Measurements from ENCODE around the gene MARS1. TPM values are rescaled to one million over a fixed set of nuclear protein-coding genes. Genes with fewer than 3 reads are reported as not detected.
A peak's percentile ranks its signal among the peaks of the same experiment; 100 is the strongest.
"Not testable (repeated sequence)": the region's sequence is repeated elsewhere in the genome, so short reads cannot be mapped to it uniquely, and the experiment has no call there.

MARS1 gene
- total and polyA plus RNA-seq, 9 donors: 82.0 to 99.3 (median 91.0) TPM

GRCh38 chr12:57489157-57489641 is 1.3 kb downstream of the MARS1 start:
- H3K4me3 ChIP-seq (ENCODE audit: low read length): peak overlapping the region; percentile 87
- H3K27ac ChIP-seq (ENCODE audit: low read length): no peak overlapping the region
- DNase-seq: no peak
- peaks cover 15% of the 10 kb centered on the region for H3K4me1 ChIP-seq (ENCODE audit: control insufficient read depth, insufficient read depth, low read length)
- H3K9me3 ChIP-seq (replicated peaks; ENCODE audit: control insufficient read depth, low read depth, low read length): no peaks in the 10 kb centered on the region
- peaks cover 33% of the 10 kb centered on the region for H3K36me3 ChIP-seq (ENCODE audit: control insufficient read depth, insufficient read depth, low read length)
- H3K27me3 ChIP-seq (ENCODE audit: control insufficient read depth, insufficient read depth, low read length): no peaks in the 10 kb centered on the region
- 62% methylated on average over 2 of the region's 5 CpGs for WGBS (ENCODE audit: insufficient coverage)

- Histone ChIP-seq H3K27ac (ENCODE audit: low read length) (no peak overlapping the region), H3K9me3 (replicated peaks; ENCODE audit: control insufficient read depth, low read depth, low read length) (no peaks in the 10 kb centered on the region), H3K27me3 (ENCODE audit: control insufficient read depth, insufficient read depth, low read length) (no peaks in the 10 kb centered on the region), H3K36me3 (ENCODE audit: control insufficient read depth, insufficient read depth, low read length) (peaks cover 33% of the 10 kb centered on the region), H3K4me1 (ENCODE audit: control insufficient read depth, insufficient read depth, low read length) (peaks cover 15% of the 10 kb centered on the region), H3K4me3 (ENCODE audit: low read length) (no peak overlapping the region)
- WGBS (ENCODE audit: insufficient coverage): 100% methylated on average over 3 of the region's 4 CpGs
- no peak for DNase-seq
Observed at GRCh38 chr12:57490126-57490525, 2.3 kb downstream of the MARS1 start.

- Histone ChIP-seq H3K4me3 (ENCODE audit: low read length) (no peak overlapping the region), H3K36me3 (ENCODE audit: control insufficient read depth, insufficient read depth, low read length) (peaks cover 39% of the 10 kb centered on the region), H3K27me3 (ENCODE audit: control insufficient read depth, insufficient read depth, low read length) (no peaks in the 10 kb centered on the region), H3K4me1 (ENCODE audit: control insufficient read depth, insufficient read depth, low read length) (peaks cover 15% of the 10 kb centered on the region), H3K27ac (ENCODE audit: low read length) (no peak overlapping the region), H3K9me3 (replicated peaks; ENCODE audit: control insufficient read depth, low read depth, low read length) (no peaks in the 10 kb centered on the region)
- no peak for DNase-seq
- 90% methylated on average over 8 of the region's 15 CpGs for WGBS (ENCODE audit: insufficient coverage)
Observed at GRCh38 chr12:57491393-57492280, 3.8 kb downstream of the MARS1 start.

- peaks cover 49% of the 10 kb centered on the region for H3K36me3 ChIP-seq (ENCODE audit: control insufficient read depth, insufficient read depth, low read length)
- not testable (repeated sequence) for H3K4me1 ChIP-seq (ENCODE audit: control insufficient read depth, insufficient read depth, low read length); DNase-seq; H3K9me3 ChIP-seq (replicated peaks; ENCODE audit: control insufficient read depth, low read depth, low read length); H3K27ac ChIP-seq (ENCODE audit: low read length); H3K4me3 ChIP-seq (ENCODE audit: low read length); H3K27me3 ChIP-seq (ENCODE audit: control insufficient read depth, insufficient read depth, low read length)
- WGBS (ENCODE audit: insufficient coverage): 96% methylated on average over 25 of the region's 48 CpGs
Observed at GRCh38 chr12:57495051-57495701, 7.3 kb downstream of the MARS1 start.

- H3K36me3 ChIP-seq (ENCODE audit: control insufficient read depth, insufficient read depth, low read length): peaks cover 48% of the 10 kb centered on the region
- DNase-seq: no peak
- no peaks in the 10 kb centered on the region for H3K4me1 ChIP-seq (ENCODE audit: control insufficient read depth, insufficient read depth, low read length)
- no peak overlapping the region for H3K27ac ChIP-seq (ENCODE audit: low read length)
- H3K27me3 ChIP-seq (ENCODE audit: control insufficient read depth, insufficient read depth, low read length): no peaks in the 10 kb centered on the region
- no peak overlapping the region for H3K4me3 ChIP-seq (ENCODE audit: low read length)
- H3K9me3 ChIP-seq (replicated peaks; ENCODE audit: control insufficient read depth, low read depth, low read length): no peaks in the 10 kb centered on the region
Observed at GRCh38 chr12:57496822-57497221, 9.0 kb downstream of the MARS1 start.

- no peaks in the 10 kb centered on the region for H3K27me3 ChIP-seq (ENCODE audit: control insufficient read depth, insufficient read depth, low read length)
- H3K27ac ChIP-seq (ENCODE audit: low read length): no peak overlapping the region
- H3K4me1 ChIP-seq (ENCODE audit: control insufficient read depth, insufficient read depth, low read length): no peaks in the 10 kb centered on the region
- no peak for DNase-seq
- H3K9me3 ChIP-seq (replicated peaks; ENCODE audit: control insufficient read depth, low read depth, low read length): no peaks in the 10 kb centered on the region
- H3K4me3 ChIP-seq (ENCODE audit: low read length): no peak overlapping the region
- H3K36me3 ChIP-seq (ENCODE audit: control insufficient read depth, insufficient read depth, low read length): peaks cover 53% of the 10 kb centered on the region
- WGBS (ENCODE audit: insufficient coverage): 96% methylated on average over 11 of the region's 12 CpGs
Observed at GRCh38 chr12:57497223-57498131, 9.6 kb downstream of the MARS1 start.

GRCh38 chr12:57498132-57498502 is 10.2 kb downstream of the MARS1 start:
- H3K4me1 ChIP-seq (ENCODE audit: control insufficient read depth, insufficient read depth, low read length): no peaks in the 10 kb centered on the region
- DNase-seq: no peak
- H3K27ac ChIP-seq (ENCODE audit: low read length): no peak overlapping the region
- peaks cover 48% of the 10 kb centered on the region for H3K36me3 ChIP-seq (ENCODE audit: control insufficient read depth, insufficient read depth, low read length)
- H3K4me3 ChIP-seq (ENCODE audit: low read length): no peak overlapping the region
- H3K27me3 ChIP-seq (ENCODE audit: control insufficient read depth, insufficient read depth, low read length): no peaks in the 10 kb centered on the region
- 78% methylated on average over 3 of the region's 9 CpGs for WGBS (ENCODE audit: insufficient coverage)
- no peaks in the 10 kb centered on the region for H3K9me3 ChIP-seq (replicated peaks; ENCODE audit: control insufficient read depth, low read depth, low read length)

GRCh38 chr12:57498571-57498970 is 10.7 kb downstream of the MARS1 start:
- no peaks in the 10 kb centered on the region for H3K4me1 ChIP-seq (ENCODE audit: control insufficient read depth, insufficient read depth, low read length)
- H3K36me3 ChIP-seq (ENCODE audit: control insufficient read depth, insufficient read depth, low read length): peaks cover 49% of the 10 kb centered on the region
- H3K27me3 ChIP-seq (ENCODE audit: control insufficient read depth, insufficient read depth, low read length): no peaks in the 10 kb centered on the region
- no CpG with 5 or more reads among the region's 4 CpGs for WGBS (ENCODE audit: insufficient coverage)
- H3K27ac ChIP-seq (ENCODE audit: low read length): no peak overlapping the region
- H3K9me3 ChIP-seq (replicated peaks; ENCODE audit: control insufficient read depth, low read depth, low read length): no peaks in the 10 kb centered on the region
- DNase-seq: no peak
- H3K4me3 ChIP-seq (ENCODE audit: low read length): no peak overlapping the region

GRCh38 chr12:57500213-57500612 is 12.3 kb downstream of the MARS1 start:
- WGBS (ENCODE audit: insufficient coverage): 96% methylated on average over 8 of the region's 11 CpGs
- H3K27ac ChIP-seq (ENCODE audit: low read length): no peak overlapping the region
- H3K9me3 ChIP-seq (replicated peaks; ENCODE audit: control insufficient read depth, low read depth, low read length): no peaks in the 10 kb centered on the region

More at GRCh38 chr12:57500213-57500612, 12.3 kb downstream of the MARS1 start:
- Histone ChIP-seq H3K4me1 (ENCODE audit: control insufficient read depth, insufficient read depth, low read length) (no peaks in the 10 kb centered on the region), H3K4me3 (ENCODE audit: low read length) (no peak overlapping the region), H3K27me3 (ENCODE audit: control insufficient read depth, insufficient read depth, low read length) (no peaks in the 10 kb centered on the region), H3K36me3 (ENCODE audit: control insufficient read depth, insufficient read depth, low read length) (peaks cover 65% of the 10 kb centered on the region)
- no peak for DNase-seq

Data from muscle of leg (tissue), 11 donors.